NCI-H2107 treated with DMSO at 0.1 percent for 48 hours (cell line): Measurements from ENCODE around the gene TBC1D24.

Experiments
- DNase-seq: peaks from one replicate; lab custom pipeline; 2025; ENCODE audit not compliant: unreplicated experiment; lab: John Stamatoyannopoulos, UW

TBC1D24 gene

GRCh38 chr16:2498531-2499253 lies 23.8 kb downstream of the TBC1D24 start:
- DNase-seq, result no peak

GRCh38 chr16:2499454-2499853 lies 24.5 kb downstream of the TBC1D24 start:
- no peak for DNase-seq

GRCh38 chr16:2499890-2500429 lies 25.0 kb downstream of the TBC1D24 start:
- DNase-seq, result no peak

GRCh38 chr16:2500430-2500917 lies 25.5 kb downstream of the TBC1D24 start:
- no peak for DNase-seq

- peak; percentile 65 for DNase-seq
Observed at GRCh38 chr16:2500918-2501750, 26.2 kb downstream of the TBC1D24 start.

GRCh38 chr16:2501946-2502895 lies 27.3 kb downstream of the TBC1D24 start:
- no peak for DNase-seq

GRCh38 chr16:2505695-2506094 lies 30.8 kb downstream of the TBC1D24 start:
- DNase-seq, result no peak

GRCh38 chr16:2507052-2507659 lies 32.2 kb downstream of the TBC1D24 start:
- no peak for DNase-seq

GRCh38 chr16:2507665-2508064 lies 32.7 kb downstream of the TBC1D24 start:
- no peak for DNase-seq

- no peak for DNase-seq
Observed at GRCh38 chr16:2508722-2509400, 33.9 kb downstream of the TBC1D24 start.

- no peak for DNase-seq
Observed at GRCh38 chr16:2511128-2511800, 36.3 kb downstream of the TBC1D24 start.

GRCh38 chr16:2511996-2512734 lies 37.2 kb downstream of the TBC1D24 start:
- no peak for DNase-seq

GRCh38 chr16:2512735-2513404 lies 37.9 kb downstream of the TBC1D24 start:
- DNase-seq, result peak; percentile 19

- DNase-seq, result peak; percentile 81
Observed at GRCh38 chr16:2513405-2514332, 38.7 kb downstream of the TBC1D24 start, which contains the start of gene ATP6V0C. TSS of gene ATP6V0C (plus strand) at chr16:2513952. CDS start at chr16:2514104, 152 bp downstream.

GRCh38 chr16:2514333-2515179 lies 39.6 kb downstream of the TBC1D24 start:
- DNase-seq, result no peak
